Peyer's patch (tissue), 4 donors: Measurements from ENCODE around the gene STH.

Experiments used
- POLR2A ChIP-seq, 2 donors: fragments of 450-650 bp; IDR thresholded peaks; one replicate each; pipeline ENCODE4 v1.5.1; 2017; ENCODE audit warnings: antibody characterized with exemption in 2 of 2, mild to moderate bottlenecking in 2 of 2, moderate library complexity in 2 of 2
- TF ChIP-seq, protein P1 (sequence below), 6 experiments: fragments of 450-650 bp in 4 of 6; fragments of 200-600 bp in 2 of 6; sonication (generic) in 1 of 6; IDR thresholded peaks; one replicate each; pipeline ENCODE4 v1.5.1; 2017 to 2019; ENCODE audit warnings: antibody characterized with exemption in 6 of 6, mild to moderate bottlenecking in 3 of 6, moderate library complexity in 1 of 6

DNA sequence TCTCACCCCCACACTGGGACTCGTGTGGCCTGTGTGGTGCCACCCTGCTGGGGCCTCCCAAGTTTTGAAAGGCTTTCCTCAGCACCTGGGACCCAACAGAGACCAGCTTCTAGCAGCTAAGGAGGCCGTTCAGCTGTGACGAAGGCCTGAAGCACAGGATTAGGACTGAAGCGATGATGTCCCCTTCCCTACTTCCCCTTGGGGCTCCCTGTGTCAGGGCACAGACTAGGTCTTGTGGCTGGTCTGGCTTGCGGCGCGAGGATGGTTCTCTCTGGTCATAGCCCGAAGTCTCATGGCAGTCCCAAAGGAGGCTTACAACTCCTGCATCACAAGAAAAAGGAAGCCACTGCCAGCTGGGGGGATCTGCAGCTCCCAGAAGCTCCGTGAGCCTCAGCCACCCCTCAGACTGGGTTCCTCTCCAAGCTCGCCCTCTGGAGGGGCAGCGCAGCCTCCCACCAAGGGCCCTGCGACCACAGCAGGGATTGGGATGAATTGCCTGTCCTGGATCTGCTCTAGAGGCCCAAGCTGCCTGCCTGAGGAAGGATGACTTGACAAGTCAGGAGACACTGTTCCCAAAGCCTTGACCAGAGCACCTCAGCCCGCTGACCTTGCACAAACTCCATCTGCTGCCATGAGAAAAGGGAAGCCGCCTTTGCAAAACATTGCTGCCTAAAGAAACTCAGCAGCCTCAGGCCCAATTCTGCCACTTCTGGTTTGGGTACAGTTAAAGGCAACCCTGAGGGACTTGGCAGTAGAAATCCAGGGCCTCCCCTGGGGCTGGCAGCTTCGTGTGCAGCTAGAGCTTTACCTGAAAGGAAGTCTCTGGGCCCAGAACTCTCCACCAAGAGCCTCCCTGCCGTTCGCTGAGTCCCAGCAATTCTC is 27.4 kb downstream of the STH start:
- TF ChIP-seq, protein P1, sequence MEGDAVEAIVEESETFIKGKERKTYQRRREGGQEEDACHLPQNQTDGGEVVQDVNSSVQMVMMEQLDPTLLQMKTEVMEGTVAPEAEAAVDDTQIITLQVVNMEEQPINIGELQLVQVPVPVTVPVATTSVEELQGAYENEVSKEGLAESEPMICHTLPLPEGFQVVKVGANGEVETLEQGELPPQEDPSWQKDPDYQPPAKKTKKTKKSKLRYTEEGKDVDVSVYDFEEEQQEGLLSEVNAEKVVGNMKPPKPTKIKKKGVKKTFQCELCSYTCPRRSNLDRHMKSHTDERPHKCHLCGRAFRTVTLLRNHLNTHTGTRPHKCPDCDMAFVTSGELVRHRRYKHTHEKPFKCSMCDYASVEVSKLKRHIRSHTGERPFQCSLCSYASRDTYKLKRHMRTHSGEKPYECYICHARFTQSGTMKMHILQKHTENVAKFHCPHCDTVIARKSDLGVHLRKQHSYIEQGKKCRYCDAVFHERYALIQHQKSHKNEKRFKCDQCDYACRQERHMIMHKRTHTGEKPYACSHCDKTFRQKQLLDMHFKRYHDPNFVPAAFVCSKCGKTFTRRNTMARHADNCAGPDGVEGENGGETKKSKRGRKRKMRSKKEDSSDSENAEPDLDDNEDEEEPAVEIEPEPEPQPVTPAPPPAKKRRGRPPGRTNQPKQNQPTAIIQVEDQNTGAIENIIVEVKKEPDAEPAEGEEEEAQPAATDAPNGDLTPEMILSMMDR (IDR thresholded peaks at IDR 0.05): no peak
- TF ChIP-seq POLR2A (IDR thresholded peaks at IDR 0.05): no peak
